ENCODE results near the gene DPP7.

DPP7 gene

GRCh38 chr9:137114613-137115393 lies at the start of gene DPP7:
Gene DPP7 (minus strand): TSS chr9:137114733. CDS start chr9:137114713, 20 bp downstream.
- FAIRE-seq (no peak), DNase-seq (ENCODE audit: insufficient read length, low spot score) (peak; percentile 98)

- FAIRE-seq (no peak), DNase-seq (ENCODE audit: insufficient read length, low spot score) (no peak)
These were observed 49.3 kb upstream of the DPP7 start for GRCh38 chr9:137163805-137164204.

- no peak for FAIRE-seq
- DNase-seq (ENCODE audit: insufficient read length, low spot score): no peak
These were observed 48.8 kb upstream of the DPP7 start for GRCh38 chr9:137163365-137163715.

DNA sequence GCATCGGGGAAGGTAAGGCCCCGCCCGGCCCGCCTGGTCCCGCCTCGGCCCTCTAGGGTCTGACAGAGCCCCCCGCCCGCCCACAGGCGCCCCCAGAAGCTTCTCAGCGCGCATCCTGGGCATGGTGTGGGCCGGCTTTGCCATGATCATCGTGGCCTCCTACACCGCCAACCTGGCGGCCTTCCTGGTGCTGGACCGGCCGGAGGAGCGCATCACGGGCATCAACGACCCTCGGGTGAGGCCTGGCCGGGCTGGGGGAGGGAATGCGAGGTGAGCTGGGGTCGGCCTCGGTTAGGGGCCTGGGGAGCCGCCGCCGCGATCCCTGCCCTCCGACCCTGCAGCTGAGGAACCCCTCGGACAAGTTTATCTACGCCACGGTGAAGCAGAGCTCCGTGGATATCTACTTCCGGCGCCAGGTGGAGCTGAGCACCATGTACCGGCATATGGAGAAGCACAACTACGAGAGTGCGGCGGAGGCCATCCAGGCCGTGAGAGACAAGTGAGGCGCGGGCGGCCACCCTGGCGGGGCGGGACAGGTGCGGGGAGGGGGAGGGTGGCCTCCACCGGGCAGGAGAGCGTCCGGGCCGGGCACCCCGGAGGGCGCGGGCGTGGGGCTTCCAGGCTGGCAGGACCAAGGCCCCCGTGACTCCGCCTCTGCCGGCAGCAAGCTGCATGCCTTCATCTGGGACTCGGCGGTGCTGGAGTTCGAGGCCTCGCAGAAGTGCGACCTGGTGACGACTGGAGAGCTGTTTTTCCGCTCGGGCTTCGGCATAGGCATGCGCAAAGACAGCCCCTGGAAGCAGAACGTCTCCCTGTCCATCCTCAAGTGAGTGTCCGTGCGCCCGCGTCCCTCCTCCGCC lies 48.2 kb upstream of the DPP7 start:
- FAIRE-seq: no peak
- no peak for DNase-seq (ENCODE audit: insufficient read length, low spot score)

DNA sequence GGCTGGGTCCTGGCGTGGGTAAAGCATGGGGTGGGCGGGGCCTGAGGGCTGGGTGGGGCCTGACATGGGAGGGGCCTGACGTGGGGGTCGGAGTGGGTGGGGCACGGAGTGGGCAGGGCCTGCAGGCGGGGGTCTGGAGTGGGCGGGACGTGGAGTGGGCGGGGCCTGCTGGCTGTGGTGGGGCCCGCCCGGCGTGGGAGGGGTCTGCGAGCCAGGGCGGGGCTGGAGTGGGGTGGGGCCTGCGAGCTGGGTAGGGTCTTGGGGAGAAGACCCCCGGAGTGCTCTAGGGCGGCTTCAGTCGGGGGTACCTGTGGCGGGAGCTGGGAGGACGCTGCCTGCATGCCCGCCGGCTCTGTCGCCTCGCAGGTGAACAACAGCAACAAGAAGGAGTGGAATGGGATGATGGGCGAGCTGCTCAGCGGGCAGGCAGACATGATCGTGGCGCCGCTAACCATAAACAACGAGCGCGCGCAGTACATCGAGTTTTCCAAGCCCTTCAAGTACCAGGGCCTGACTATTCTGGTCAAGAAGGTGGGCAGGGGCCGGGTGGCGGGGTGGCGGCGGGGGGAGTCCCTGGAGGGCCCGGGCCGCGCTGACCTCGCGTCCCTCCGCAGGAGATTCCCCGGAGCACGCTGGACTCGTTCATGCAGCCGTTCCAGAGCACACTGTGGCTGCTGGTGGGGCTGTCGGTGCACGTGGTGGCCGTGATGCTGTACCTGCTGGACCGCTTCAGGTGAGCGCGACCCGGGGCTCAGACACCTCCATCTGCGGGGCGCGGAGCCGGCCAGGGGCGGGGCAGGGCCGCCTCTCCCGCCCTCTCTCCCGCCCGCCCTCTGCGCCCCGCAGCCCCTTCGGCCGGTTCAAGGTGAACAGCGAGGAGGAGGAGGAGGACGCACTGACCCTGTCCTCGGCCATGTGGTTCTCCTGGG lies 47.3 kb upstream of the DPP7 start:
- DNase-seq (ENCODE audit: insufficient read length, low spot score) (no peak), FAIRE-seq (no peak)

- FAIRE-seq (no peak), DNase-seq (ENCODE audit: insufficient read length, low spot score) (no peak)
These were observed 46.4 kb upstream of the DPP7 start for GRCh38 chr9:137160716-137161557.

GRCh38 chr9:137160054-137160425 lies 45.5 kb upstream of the DPP7 start:
- FAIRE-seq (no peak), DNase-seq (ENCODE audit: insufficient read length, low spot score) (no peak)

DNA sequence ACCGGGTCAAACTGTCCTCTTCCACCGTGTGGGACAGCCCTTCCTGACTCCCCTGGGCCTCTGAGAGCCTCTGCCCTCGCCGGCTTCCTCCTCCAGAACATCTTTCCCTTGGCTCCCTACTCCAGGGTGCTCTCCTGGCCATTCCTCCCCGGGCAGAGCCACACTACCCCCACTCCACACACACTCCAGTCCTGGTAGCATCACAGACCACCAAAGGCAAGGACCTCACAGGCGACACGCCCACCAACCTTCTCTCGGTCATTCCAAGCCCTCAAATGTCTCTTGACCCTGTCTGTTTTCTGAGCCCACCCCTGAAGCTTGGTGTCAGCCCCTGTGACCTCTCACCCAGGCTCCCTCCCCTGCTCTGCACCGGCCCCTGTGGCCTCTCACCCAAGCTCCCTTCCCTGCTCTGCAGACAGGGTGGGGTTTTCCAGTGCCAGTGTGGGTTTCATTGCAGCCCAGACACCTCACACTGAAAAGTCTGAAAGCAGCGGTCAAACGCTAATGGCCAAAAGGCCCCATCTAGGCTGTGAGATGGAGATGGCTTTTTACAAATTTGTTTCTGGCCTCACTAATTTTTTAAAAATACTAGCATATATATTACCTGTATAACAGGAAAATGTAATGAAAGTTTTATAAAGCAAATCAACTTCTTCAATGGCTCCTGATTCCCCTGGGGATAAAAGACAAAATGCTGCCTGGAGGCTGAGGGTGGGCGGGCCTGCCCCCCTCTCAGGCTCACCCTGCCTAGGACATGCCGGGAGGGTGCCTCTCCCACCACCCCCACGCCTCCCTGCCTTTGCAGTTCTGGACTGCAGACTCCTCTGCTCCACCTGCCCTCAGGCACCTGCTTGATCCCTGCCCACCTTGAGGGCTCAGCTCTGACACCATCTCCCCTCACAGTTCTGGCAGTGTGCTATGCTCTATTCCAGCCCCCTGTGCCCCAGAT lies 44.8 kb upstream of the DPP7 start:
- no peak for DNase-seq (ENCODE audit: insufficient read length, low spot score)
- peak; percentile 59 for FAIRE-seq

DNA sequence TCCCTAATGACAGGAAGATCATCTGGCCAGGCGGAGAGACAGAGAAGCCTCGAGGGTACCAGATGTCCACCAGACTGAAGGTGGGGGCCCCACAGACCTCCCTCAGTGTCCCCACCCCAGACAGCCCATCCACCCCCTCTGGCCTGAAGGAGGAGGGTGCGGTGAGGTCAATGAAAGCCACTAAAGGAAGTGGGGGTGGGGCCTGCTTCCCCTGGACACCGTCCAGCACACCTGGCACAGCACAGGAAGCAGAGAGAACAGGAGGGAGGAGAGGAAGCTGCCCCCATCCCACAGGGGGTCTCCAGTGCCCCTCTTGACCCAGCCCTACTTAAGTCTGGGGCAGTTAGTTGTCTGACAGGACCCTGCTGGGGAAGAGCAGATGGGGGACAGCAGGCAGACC lies 44.1 kb upstream of the DPP7 start:
- DNase-seq (ENCODE audit: insufficient read length, low spot score) (no peak), FAIRE-seq (no peak)

GRCh38 chr9:137157618-137158415 lies 43.3 kb upstream of the DPP7 start:
- FAIRE-seq: no peak

GRCh38 chr9:137156567-137157375 lies 42.2 kb upstream of the DPP7 start:
- DNase-seq (ENCODE audit: insufficient read length, low spot score) (no peak), FAIRE-seq (peak; percentile 56)

More at GRCh38 chr9:137157618-137158415, 43.3 kb upstream of the DPP7 start:
- DNase-seq (ENCODE audit: insufficient read length, low spot score): no peak

GRCh38 chr9:137152844-137153405 lies 38.4 kb upstream of the DPP7 start:
- no peak for FAIRE-seq

DNA sequence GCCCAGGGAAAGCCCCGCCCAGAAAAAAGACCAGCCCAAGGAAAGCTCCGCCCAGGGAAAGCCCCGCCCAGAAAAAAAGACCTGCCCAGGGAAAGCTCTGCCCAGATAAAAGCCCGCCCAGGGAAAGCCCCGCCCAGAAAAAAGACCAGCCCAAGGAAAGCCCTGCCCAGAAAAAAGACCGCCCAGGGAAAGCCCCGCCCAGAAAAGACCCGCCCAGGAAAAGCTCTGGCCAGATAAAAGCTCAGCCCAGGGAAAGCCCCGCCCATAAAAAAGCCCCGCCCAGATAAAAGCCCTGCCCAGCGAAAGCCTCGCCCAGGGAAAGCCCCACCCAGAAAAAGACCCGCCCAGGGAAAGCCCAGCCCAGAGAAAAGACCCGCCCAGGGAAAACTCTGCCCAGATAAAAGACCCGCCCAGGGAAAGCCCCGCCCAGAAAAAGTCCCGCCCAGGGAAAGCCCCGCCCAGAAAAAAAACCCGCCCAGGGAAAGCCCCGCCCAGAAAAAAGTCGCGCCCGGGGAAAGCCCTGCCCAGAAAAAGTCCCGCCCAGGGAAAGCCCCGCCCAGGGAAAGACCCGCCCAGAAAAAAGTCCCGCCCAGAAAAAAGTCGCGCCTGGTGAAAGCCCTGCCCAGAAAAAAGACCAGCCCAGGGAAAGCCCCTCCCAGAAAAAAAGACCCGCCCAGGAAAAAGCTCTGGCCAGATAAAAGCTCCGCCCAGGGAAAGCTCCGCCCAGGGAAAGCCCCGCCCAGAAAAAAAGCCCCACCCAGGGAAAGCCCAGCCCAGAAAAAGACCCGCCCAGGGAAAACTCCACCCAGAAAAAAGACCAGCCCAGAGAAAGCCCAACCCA lies 36.3 kb upstream of the DPP7 start:
- peak; percentile 76 for DNase-seq (ENCODE audit: insufficient read length, low spot score)
- FAIRE-seq: peak; percentile 94

More at GRCh38 chr9:137152844-137153405, 38.4 kb upstream of the DPP7 start:
- DNase-seq (ENCODE audit: insufficient read length, low spot score): no peak

DNA sequence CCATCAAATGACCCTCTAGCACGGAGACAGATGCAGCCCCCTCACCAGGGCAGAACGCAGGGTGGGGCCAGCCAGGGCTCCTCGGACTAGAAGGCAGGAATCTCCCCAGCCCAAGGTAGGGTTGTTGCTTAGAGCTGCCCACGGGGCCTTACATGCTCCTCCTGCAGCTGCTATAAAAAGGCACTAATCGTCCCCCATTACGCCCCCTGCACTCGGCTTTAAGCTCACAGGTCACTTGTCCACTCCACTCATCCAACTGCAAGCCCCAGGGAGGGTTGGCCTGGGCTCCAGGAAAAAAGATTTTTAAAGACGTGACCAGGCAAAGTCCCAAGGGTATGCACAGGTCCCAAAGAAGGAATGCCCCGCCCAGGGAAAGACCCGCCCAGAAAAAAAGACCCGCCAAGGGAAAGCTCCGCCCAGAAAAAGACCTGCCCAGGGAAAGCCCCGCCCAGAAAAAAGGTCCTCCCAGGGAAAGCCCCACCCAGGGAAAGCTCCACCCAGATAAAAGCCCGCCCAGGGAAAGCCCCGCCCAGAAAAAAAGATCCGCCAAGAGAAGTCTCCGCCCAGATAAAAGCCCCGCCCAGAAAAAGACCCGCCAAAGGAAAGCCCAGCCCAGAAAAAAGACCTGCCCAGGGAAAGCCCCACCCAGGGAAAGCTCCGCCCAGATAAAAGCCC lies 35.5 kb upstream of the DPP7 start:
- DNase-seq (ENCODE audit: insufficient read length, low spot score): no peak

DNA sequence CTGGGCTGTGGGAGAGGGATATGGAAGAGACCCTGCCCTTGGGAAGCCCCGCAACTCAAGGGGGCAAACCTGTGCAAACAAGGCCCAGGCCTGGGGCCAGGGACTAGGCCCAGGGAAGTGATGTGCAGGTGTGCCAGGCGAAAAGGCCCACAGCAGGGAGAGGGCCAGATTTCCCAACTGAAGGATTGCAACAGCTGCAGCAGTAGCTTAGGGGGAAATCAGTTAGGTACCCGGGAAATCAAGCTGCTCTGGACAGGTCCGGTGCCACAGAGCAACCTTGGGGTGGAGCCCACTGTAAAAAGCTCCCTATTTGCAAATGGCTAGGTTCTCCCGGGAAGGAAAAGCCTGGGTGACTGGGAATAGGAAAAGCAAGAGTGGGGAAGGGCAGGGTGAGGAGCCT lies 34.8 kb upstream of the DPP7 start:
- DNase-seq (ENCODE audit: insufficient read length, low spot score): no peak
- no peak for FAIRE-seq

More for the DNA sequence above, 35.5 kb upstream of the DPP7 start:
- FAIRE-seq: no peak
